MG63 (cell line): Measurements from ENCODE around the gene MRNIP. TPM values are rescaled to one million over a fixed set of nuclear protein-coding genes. Genes with fewer than 3 reads are reported as not detected.

Experiments used
- DNase-seq: peaks from one replicate; pipeline ENCODE4 v3.0.0-alpha.2; 2020
- H3K27me3 ChIP-seq: fragments of 250-450 bp; sonication (Bioruptor Pico); 2 replicates; pipeline ENCODE4 v1.5.1; 2020; ENCODE audit warnings: mild to moderate bottlenecking, moderate library complexity
- H3K36me3 ChIP-seq: fragments of 250-450 bp; sonication (Bioruptor Pico); 2 replicates; pipeline ENCODE4 v1.5.1; 2020; ENCODE audit warnings: mild to moderate bottlenecking, moderate library complexity
- H3K4me3 ChIP-seq: fragments of 250-450 bp; sonication (Bioruptor Pico); 2 replicates; pipeline ENCODE4 v1.5.1; 2020; ENCODE audit warnings: mild to moderate bottlenecking, moderate library complexity
- H3K9me3 ChIP-seq: fragments of 250-450 bp; sonication (Bioruptor Pico); 2 replicates; pipeline ENCODE4 v1.5.1; 2020; ENCODE audit warnings: mild to moderate bottlenecking, moderate library complexity
- total RNA-seq: library from RNA; depleted of rRNA; stranded (reverse); fragments of >200 nt; shearing (Covaris generic); gene quantifications from 2 replicates; pipeline ENCODE4 v1.2.3, GENCODE V29; 2014; ENCODE audit warnings: low replicate concordance; rRNA removed

MRNIP gene, protein sequence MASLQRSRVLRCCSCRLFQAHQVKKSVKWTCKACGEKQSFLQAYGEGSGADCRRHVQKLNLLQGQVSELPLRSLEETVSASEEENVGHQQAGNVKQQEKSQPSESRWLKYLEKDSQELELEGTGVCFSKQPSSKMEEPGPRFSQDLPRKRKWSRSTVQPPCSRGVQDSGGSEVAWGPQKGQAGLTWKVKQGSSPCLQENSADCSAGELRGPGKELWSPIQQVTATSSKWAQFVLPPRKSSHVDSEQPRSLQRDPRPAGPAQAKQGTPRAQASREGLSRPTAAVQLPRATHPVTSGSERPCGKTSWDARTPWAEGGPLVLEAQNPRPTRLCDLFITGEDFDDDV
- total RNA-seq: 25.5 and 30.6 TPM in 2 replicates

DNA sequence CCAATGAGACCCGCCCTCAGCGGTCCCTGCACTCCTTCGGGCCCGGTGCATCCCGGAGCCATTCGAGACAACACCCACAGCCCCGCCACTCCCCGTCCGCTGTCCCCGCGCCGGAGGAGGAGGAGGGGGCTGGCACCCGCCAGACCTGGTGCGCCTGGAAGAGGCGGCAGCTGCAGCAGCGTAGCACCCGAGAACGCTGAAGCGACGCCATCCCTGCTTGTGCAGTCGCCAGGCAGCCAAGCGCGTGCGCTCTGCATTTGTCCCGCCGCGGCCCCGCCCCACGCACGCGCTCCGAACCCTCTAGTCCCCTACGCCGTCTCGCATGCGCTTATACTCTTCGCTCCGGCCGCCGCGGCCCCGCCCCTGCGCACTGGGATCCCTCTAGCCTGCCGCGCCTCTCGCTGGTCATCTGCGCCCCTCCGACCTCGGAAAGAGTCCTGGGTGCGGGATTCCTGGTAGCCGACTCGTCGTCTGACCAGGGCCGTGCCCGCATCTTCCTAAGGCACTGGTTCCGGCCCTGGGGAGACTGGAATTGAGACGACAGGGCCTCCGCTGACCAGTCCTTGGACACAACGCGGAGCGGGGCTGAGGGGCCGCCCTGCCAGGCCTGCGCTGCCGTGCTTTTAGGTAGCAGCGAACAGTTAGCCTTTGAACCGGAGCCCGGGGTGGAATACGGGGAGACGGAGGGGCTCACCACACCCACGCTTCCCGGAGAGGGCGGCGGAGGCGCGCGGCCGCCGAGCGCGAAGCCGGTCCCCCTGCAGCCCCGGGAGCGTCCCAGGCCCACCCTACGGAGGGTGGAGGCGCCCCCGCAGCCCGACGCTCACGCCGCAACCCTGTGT is at the start of gene MRNIP:
Gene MRNIP (minus strand): TSS at position 232 of the 842 bp plus-strand sequence. CDS start 21 bp downstream, at position 211.
- H3K27me3 ChIP-seq: no peaks in the 10 kb centered on the region
- H3K4me3 ChIP-seq: peak within 1 kb of the TSS; percentile 94
- H3K9me3 ChIP-seq: no peaks in the 10 kb centered on the region
- H3K36me3 ChIP-seq: peaks cover 35% of the 10 kb centered on the region
- peak; percentile 99 for DNase-seq

DNA sequence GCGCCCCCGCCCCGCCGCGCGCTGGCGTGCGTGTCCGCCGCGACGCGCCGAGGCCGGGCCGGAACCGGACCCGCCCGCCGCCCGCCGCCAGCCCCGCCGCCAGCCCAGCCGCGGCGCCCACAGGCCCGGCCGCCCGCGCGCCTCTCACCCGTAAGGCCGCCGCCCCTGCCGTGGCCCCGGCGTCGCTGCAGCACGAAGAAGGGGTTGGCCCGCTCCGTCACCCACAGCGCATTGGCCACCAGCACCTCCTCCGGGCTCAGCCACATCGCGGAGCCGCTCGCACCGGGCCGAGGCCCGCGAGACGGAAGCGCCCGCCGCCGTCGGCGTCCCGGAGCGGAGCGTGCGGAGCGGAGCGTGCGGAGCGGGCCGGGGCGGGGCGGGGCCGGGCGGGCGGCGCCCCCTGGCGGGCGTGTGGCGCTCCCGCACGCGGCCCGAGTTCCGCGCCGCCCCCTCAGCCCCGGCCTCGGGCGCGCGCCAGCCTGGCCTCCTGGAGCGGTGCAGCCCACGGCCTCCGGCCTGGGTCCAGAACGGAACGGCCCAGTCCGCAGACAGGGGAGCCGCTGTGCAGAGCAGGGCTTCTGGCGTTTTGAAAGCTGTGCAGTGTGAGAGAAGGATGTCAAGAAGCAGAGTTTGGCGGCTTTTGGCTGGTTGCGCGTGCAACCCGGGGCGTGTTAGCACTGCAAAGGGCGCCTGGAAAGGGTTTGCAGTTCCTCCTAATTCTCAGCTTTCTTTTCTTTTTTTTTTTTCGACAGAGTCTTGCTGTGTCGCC is 49.1 kb upstream of the MRNIP start, which contains the start of gene TBC1D9B:
Gene TBC1D9B (minus strand): TSS at position 342 of the 769 bp plus-strand sequence. CDS start 76 bp downstream, at position 266.
- Histone ChIP-seq H3K36me3 (peaks cover 40% of the 10 kb centered on the region), H3K4me3 (peak within 1 kb of the TSS; percentile 83), H3K27me3 (no peaks in the 10 kb centered on the region), H3K9me3 (no peaks in the 10 kb centered on the region)
- peak; percentile 83 for DNase-seq

GRCh38 chr5:179906795-179907555 is 48.4 kb upstream of the MRNIP start:
- peak overlapping the region; percentile 83 for H3K4me3 ChIP-seq
- H3K9me3 ChIP-seq: no peaks in the 10 kb centered on the region
- peak; percentile 56 for DNase-seq
- H3K27me3 ChIP-seq: no peaks in the 10 kb centered on the region
- H3K36me3 ChIP-seq: peaks cover 48% of the 10 kb centered on the region

DNA sequence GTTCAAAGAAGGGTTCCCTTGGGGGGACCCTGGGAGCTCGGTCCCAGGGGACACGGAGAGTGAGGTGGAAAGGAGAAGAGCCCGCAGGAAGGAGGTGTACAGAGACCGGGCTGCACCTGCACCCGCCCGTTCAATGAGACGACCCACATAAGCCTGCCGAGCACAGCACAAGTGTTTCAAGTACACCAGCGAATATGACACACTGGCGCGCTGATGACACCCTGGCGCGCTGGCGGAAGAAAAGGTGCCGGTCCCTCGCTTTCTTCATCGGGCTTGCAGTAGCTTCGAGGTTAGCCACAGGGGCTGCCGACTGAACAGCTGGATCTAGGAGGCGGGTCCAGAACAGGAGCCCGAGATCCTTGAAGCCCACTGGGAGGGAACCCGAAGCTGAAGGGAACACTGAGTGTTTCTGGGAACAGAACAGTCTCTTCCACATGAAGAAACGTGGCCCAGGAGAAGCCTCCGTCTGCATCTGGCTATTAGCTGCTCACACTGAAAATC is 47.7 kb upstream of the MRNIP start:
- no peaks in the 10 kb centered on the region for H3K9me3 ChIP-seq
- peak overlapping the region; percentile 83 for H3K4me3 ChIP-seq
- no peaks in the 10 kb centered on the region for H3K27me3 ChIP-seq
- H3K36me3 ChIP-seq: peaks cover 54% of the 10 kb centered on the region
- no peak for DNase-seq

- Histone ChIP-seq H3K36me3 (peaks cover 66% of the 10 kb centered on the region), H3K27me3 (no peaks in the 10 kb centered on the region)
- DNase-seq: no peak
These were observed 46.5 kb upstream of the MRNIP start for GRCh38 chr5:179905161-179905560.

GRCh38 chr5:179904463-179905160 is 46.0 kb upstream of the MRNIP start:
- Histone ChIP-seq H3K4me3 (no peak overlapping the region), H3K9me3 (no peaks in the 10 kb centered on the region), H3K36me3 (peaks cover 71% of the 10 kb centered on the region), H3K27me3 (no peaks in the 10 kb centered on the region)
- no peak for DNase-seq

More at GRCh38 chr5:179905161-179905560, 46.5 kb upstream of the MRNIP start:
- Histone ChIP-seq H3K9me3 (no peaks in the 10 kb centered on the region), H3K4me3 (no peak overlapping the region)

DNA sequence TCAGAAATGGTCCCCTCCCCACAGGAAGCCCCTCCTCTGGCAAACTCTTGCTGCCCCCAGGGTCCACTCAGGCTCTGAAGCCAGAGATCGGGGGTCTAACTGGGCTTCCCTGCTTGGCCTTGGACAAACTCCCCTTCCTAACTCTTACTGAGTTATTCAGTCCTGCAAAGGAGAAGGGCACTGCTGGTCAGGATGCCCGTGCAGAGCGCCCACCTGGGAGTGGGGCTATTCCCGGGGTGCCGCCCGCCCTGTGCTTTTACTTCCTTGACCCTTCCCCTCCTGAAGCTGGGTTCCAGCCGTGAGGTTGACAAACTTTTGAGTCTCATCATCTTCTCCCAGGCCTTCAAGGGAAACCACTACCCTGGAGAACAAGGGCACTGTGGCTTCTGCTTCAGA is 44.1 kb upstream of the MRNIP start:
- Histone ChIP-seq H3K4me3 (no peak overlapping the region), H3K36me3 (peaks cover 90% of the 10 kb centered on the region), H3K9me3 (no peaks in the 10 kb centered on the region), H3K27me3 (no peaks in the 10 kb centered on the region)
- no peak for DNase-seq

DNA sequence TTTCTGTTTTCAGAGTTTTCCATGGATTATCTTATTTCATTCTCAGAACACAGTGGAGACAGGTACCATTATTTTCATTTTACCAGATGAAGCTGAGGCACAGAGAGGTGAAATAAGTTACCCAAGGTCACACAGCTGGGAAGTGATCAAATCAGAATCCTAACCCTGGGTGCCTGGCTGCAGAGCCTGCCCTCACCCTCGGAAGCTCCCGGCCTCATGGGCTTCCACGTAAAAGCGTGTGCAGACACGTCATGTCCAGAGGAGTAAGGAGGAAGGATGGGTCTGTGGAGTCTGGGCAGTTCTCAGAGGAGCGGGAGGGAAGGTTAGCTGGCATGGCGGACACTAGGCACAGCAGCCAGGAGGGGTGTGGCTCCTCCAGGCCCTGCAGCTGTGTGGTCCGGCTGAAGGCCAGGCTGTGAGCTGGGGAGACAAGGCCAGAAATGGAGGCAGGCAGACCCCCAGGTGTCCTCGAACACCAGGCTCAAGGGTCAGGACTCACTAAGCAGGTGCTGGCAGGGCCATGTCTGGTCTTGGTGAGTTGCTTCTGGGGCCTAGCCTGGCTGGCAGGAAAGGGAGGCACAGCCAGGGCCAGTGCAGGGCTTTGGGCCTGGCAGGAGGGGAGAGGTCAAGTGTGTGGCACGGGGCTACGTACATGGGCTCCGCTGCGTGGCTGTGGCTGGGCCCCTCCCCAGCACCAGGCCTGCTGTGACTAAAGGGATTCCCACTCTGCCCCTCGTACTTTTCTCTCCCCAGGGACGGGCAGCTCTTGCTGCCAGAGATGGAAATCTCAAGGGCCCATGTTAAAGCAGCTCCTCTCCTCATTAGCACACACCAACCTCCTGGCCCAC is 43.5 kb upstream of the MRNIP start:
- no peak overlapping the region for H3K4me3 ChIP-seq
- H3K36me3 ChIP-seq: peaks cover 96% of the 10 kb centered on the region
- no peak for DNase-seq
- H3K27me3 ChIP-seq: no peaks in the 10 kb centered on the region
- H3K9me3 ChIP-seq: no peaks in the 10 kb centered on the region

- DNase-seq: no peak
- Histone ChIP-seq H3K9me3 (no peaks in the 10 kb centered on the region), H3K4me3 (no peak overlapping the region), H3K27me3 (no peaks in the 10 kb centered on the region), H3K36me3 (peaks cover 100% of the 10 kb centered on the region)
These were observed 42.8 kb upstream of the MRNIP start for GRCh38 chr5:179901462-179901861.

DNA sequence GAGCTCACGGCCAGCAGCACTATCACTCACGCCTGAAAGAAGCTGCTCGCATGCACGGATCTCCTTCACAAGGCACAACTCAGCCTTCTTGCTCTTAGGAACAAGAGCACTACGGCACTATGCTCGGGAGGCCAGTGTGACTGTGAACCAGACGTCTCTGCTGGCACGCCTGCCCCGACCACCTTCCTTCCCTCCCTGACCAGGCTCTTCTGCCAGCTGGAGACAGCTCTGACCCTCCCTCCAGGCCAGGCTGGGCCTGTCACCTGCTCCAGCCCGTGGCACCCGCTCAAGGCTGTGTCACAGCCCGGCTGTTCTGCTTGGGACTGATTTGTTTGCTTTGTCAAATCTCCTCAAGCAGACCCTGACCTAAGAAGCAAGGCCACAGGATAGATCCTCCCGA is 42.1 kb upstream of the MRNIP start:
- DNase-seq: no peak

DNA sequence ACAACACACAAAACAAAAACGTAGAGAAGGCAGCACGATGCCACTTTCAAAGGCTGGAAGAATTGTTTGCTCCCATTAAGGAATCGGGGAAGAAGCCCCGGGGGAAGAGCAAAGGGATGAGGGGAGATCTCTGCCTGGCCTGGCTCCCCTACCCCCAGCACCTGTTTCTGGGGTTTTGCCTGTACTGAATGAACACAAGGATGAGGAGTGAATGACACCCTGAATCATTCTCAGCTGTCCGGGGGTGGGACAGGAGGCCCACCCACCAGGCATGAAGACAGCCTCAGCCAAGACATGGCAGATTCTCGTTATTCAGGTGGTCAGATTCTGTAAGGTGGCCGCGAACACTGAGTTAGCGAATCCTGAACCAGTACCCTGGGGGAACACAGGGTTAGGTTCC is 41.6 kb upstream of the MRNIP start:
- Histone ChIP-seq H3K4me3 (no peak overlapping the region), H3K27me3 (no peaks in the 10 kb centered on the region), H3K36me3 (peaks cover 98% of the 10 kb centered on the region), H3K9me3 (no peaks in the 10 kb centered on the region)
- DNase-seq: no peak

More for the DNA sequence above, 42.1 kb upstream of the MRNIP start:
- no peak overlapping the region for H3K4me3 ChIP-seq
- H3K27me3 ChIP-seq: no peaks in the 10 kb centered on the region
- H3K36me3 ChIP-seq: peaks cover 98% of the 10 kb centered on the region
- H3K9me3 ChIP-seq: no peaks in the 10 kb centered on the region

- Histone ChIP-seq H3K27me3 (no peaks in the 10 kb centered on the region), H3K9me3 (no peaks in the 10 kb centered on the region), H3K4me3 (no peak overlapping the region), H3K36me3 (peaks cover 96% of the 10 kb centered on the region)
- no peak for DNase-seq
These were observed 37.2 kb upstream of the MRNIP start for GRCh38 chr5:179895861-179896260.

DNA sequence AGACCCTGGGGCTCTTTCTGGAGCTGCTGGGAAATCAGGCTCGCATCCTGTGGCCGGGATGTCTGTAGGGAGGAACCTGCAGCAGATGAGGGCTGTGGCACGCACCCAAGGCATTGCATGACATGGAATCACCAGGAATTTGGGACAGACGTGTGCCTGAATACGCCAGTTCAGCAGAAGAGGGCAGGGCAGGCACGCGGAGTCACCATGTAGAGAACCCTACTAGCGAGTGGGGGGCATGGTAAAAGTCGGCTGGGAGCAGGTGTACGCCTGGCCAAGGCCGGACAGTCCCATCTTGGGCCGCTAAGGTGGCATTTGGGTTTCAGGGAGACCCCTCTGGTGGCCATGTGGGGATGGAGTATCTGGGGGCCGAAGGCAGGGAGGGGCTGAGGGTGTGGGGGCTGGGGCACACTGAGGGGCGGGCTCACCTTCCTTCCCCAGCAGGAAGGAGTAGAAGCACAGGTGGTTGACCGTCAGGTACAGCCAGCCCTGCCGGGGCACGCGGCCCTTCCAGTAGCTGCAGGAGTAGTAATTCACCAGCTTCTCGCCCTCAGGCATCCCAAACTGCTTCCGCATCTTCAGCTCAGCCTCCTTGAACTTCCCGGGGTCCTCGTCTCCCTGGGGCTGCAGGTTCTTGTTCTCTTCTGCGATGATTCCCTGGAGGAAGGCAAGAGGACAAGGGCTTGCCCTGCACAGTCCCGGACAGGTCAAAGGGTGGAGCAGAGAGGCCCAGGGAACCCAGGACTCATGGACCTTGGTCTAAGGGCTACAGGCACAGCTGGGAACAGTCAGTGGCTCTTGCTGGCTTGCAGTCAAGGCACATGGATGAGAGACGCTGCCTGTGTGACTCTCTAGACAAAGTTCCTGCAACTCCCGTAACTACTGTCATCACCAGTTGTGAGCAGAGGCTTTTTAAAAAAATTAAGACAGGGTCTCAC is 35.6 kb upstream of the MRNIP start:
- no peak for DNase-seq
- H3K36me3 ChIP-seq: peaks cover 96% of the 10 kb centered on the region
- H3K9me3 ChIP-seq: no peaks in the 10 kb centered on the region
- no peak overlapping the region for H3K4me3 ChIP-seq
- no peaks in the 10 kb centered on the region for H3K27me3 ChIP-seq
